Measurements from ENCODE around the gene IPP. TPM values are rescaled to one million over a fixed set of nuclear protein-coding genes. Genes with fewer than 3 reads are reported as not detected.

The IPP gene
- total and polyA plus RNA-seq, 8 donors, result 3.1 to 11.3 (median 8.5) TPM

DNA sequence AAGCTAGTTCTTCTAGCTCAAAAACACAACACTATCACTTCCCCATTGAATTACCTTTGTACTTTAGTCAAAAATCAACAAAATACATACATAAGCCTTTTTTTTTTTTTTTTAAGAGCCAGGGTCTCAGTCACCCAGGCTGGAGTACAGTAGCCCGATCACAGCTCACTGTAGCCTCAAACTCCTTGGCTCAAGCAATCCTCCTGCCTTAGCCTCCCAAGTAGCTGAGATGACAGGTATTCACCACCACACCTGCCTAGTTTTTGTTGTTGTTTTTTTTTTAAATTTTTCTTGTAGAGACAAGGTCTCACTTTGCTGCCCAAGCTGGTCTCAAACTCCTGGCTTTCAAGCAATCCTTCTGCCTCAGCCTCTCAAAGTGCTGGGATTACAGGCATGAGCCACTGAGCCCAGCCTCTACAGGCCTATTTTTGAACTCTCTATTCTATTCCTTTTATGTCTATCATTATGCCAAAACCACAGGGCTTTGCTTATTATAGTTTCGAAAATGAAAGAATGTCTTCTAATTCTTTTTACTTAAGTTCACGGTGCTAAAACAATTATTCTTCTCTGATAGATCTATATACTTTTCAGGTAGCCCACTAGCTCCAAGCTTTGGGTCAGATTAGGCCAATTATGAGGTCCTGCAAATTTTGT, 93.8 kb downstream of the IPP start:
- 95 to 97% methylated on average over 3 of the region's 3 CpGs for WGBS, 2 donors
- Histone ChIP-seq H3K9me3 (no peaks in the 10 kb centered on the region), H3K4me1 (no peaks in the 10 kb centered on the region), H3K27me3 (no peaks in the 10 kb centered on the region), H3K27ac (no peak overlapping the region), H3K4me3 (no peak overlapping the region), H3K36me3 (peaks cover 3 to 77% (median 4%) of the 10 kb centered on the region in 3 donors)
- DNase-seq, result no peak
- no peak for ATAC-seq
- no peak for FAIRE-seq
- TF ChIP-seq, protein P1, sequence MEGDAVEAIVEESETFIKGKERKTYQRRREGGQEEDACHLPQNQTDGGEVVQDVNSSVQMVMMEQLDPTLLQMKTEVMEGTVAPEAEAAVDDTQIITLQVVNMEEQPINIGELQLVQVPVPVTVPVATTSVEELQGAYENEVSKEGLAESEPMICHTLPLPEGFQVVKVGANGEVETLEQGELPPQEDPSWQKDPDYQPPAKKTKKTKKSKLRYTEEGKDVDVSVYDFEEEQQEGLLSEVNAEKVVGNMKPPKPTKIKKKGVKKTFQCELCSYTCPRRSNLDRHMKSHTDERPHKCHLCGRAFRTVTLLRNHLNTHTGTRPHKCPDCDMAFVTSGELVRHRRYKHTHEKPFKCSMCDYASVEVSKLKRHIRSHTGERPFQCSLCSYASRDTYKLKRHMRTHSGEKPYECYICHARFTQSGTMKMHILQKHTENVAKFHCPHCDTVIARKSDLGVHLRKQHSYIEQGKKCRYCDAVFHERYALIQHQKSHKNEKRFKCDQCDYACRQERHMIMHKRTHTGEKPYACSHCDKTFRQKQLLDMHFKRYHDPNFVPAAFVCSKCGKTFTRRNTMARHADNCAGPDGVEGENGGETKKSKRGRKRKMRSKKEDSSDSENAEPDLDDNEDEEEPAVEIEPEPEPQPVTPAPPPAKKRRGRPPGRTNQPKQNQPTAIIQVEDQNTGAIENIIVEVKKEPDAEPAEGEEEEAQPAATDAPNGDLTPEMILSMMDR (IDR thresholded peaks at IDR 0.05), result no peak
- intact Hi-C loops (cut with DNase I), result no loop called here

DNA sequence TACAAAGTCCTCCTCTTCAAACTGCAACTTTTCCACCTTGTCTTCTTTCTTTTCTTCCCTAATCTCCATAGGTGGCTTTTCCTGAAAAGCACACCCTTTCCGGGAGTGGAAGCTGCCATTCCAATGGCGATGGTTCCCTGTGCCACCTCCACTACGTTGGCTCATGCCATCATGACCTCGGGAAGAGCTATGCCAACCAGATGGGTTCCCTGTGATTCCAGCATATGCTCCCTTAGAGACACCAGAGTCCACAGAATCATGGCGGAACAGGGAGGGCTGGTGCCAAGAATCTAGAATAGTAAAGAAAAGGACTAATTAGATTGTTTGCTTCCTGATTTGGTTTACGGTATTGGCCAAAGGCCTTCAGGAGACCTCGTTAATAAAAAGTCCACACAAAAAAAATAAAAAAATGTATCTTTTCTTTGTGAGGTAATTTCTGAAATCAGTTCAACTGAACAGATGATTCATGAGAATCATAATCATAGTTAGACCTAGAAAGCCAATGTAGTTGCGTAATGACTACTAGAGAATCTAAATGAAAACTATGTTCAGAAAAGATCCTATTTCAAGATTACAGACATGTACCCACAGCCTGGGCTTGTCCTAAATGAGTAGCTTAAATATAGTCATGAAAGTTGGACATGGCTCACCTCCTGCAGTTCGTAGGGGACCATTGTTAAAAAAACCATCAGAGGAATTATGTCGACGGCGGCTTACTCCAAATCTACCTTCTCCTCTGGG, 95.7 kb downstream of the IPP start:
- no peaks in the 10 kb centered on the region for H3K4me1 ChIP-seq
- H3K36me3 ChIP-seq, result peaks cover 3 to 78% (median 4%) of the 10 kb centered on the region in 3 donors
- TF ChIP-seq, protein P1 (IDR thresholded peaks at IDR 0.05), result no peak
- ATAC-seq (no peak), FAIRE-seq (no peak), DNase-seq (no peak)
- no peak overlapping the region for H3K4me3 ChIP-seq
- 92 to 94% methylated on average over 12 of the region's 12 CpGs for WGBS, 2 donors
- H3K27me3 ChIP-seq, result no peaks in the 10 kb centered on the region
- no peaks in the 10 kb centered on the region for H3K9me3 ChIP-seq
- H3K27ac ChIP-seq, result no peak overlapping the region
- intact Hi-C loops (cut with DNase I), result no loop called here

Other genes with a start within 250 kb of the IPP start
- gene PRDX1, start 228.8 kb downstream of the IPP start, total RNA-seq, result 100 to 1,000 TPM in 2 of 6 donors, 10 to 100 TPM in 4; 49.3 to 124 (median 61.7) TPM
- 100 to 1,000 TPM; 111 to 142 TPM for gene PRDX1, start 228.8 kb downstream of the IPP start, polyA plus RNA-seq
- 100 to 1,000 TPM in 3 of 6 donors, 10 to 100 TPM in 3; 77.6 to 127 (median 110) TPM for gene AKR1A1, start 199.8 kb downstream of the IPP start, total RNA-seq
- gene AKR1A1, start 199.8 kb downstream of the IPP start, polyA plus RNA-seq, result 100 to 1,000 TPM; 133 to 138 TPM
- gene NASP, start 166.6 kb downstream of the IPP start, total RNA-seq, result 10 to 100 TPM; 14.5 to 29.5 (median 21.7) TPM
- gene NASP, start 166.6 kb downstream of the IPP start, polyA plus RNA-seq, result 100 to 1,000 TPM in 1 of 2 donors, 10 to 100 TPM in 1; 55.6 to 113 TPM
- gene CCDC17, start 126.6 kb downstream of the IPP start, total RNA-seq, result 1 to 10 TPM in 3 of 6 donors, under 1 TPM in 3; 0.64 to 1.6 (median 1.1) TPM
- gene CCDC17, start 126.6 kb downstream of the IPP start, polyA plus RNA-seq, result 1 to 10 TPM; 2.1 to 2.3 TPM
- gene GPBP1L1, start 64.1 kb downstream of the IPP start, total RNA-seq, result 10 to 100 TPM; 50.9 to 84.3 (median 55.8) TPM
- 10 to 100 TPM; 21.9 to 41.7 TPM for gene GPBP1L1, start 64.1 kb downstream of the IPP start, polyA plus RNA-seq
- gene TMEM69, start 62.5 kb downstream of the IPP start, total RNA-seq, result 10 to 100 TPM in 1 of 6 donors, 1 to 10 TPM in 5; 5.7 to 11.2 (median 7.9) TPM
- 10 to 100 TPM in 1 of 2 donors, 1 to 10 TPM in 1; 5.9 to 13.6 TPM for gene TMEM69, start 62.5 kb downstream of the IPP start, polyA plus RNA-seq
- gene MAST2, start 53.0 kb upstream of the IPP start, total RNA-seq, result 10 to 100 TPM in 1 of 6 donors, 1 to 10 TPM in 5; 5.1 to 14.5 (median 6.4) TPM
- gene MAST2, start 53.0 kb upstream of the IPP start, polyA plus RNA-seq, result 10 to 100 TPM in 1 of 2 donors, 1 to 10 TPM in 1; 9.8 to 12.6 TPM